Activated T-cell treated with anti-CD3 and anti-CD28 coated beads, Interleukin-2, amount 50 U/mL, for 72 hours (primary cell): ENCODE measurements around the gene BORCS8. TPM values are rescaled to one million over a fixed set of nuclear protein-coding genes. Genes with fewer than 3 reads are reported as not detected.
A peak's percentile ranks its signal among the peaks of the same experiment; 100 is the strongest.
"Not testable (repeated sequence)": the region's sequence is repeated elsewhere in the genome, so short reads cannot be mapped to it uniquely, and the experiment has no call there.

Source experiments
- ATAC-seq, 2 donors: fragments of 150-1000 bp; cut with Tn5 transposase; replicated peaks in 1 of 2; 2 replicates each; pipeline ENCODE4 v1.10.0; 2021; ENCODE audit warnings: moderate library complexity in 2 of 2, mild to moderate bottlenecking in 1 of 2
- DNase-seq, 2 donors: peaks; one replicate each; pipeline ENCODE4 v3.0.0; 2021 to 2022; ENCODE audit warnings: mixed read lengths in 1 of 2
- H3K27ac Mint-ChIP-seq: one replicate; pipeline ENCODE4 v1.8.0; 2022; ENCODE audit warnings: mild to moderate bottlenecking, moderate library complexity, mixed read lengths
- H3K27me3 Mint-ChIP-seq: one replicate; pipeline ENCODE4 v1.8.0; 2022; ENCODE audit warnings: low read depth, mixed read lengths
- H3K36me3 Mint-ChIP-seq, 2 donors: one replicate each; pipeline ENCODE4 v1.8.0; 2022; ENCODE audit warnings: mixed read lengths in 2 of 2, mild to moderate bottlenecking in 1 of 2; ENCODE audit not compliant: insufficient read depth in 2 of 2
- H3K4me1 Mint-ChIP-seq: one replicate; pipeline ENCODE4 v1.8.0; 2022; ENCODE audit warnings: low read depth, mixed read lengths
- H3K4me3 Mint-ChIP-seq, 2 donors: one replicate each; pipeline ENCODE4 v1.8.0; 2022; ENCODE audit warnings: mild to moderate bottlenecking in 2 of 2, mixed read lengths in 2 of 2, moderate library complexity in 2 of 2
- H3K9me3 Mint-ChIP-seq, 2 donors: one replicate each; pipeline ENCODE4 v1.8.0; 2022; ENCODE audit warnings: mixed read lengths in 2 of 2
- total RNA-seq, 2 donors: library from RNA; stranded (reverse); gene quantifications; one replicate each; pipeline ENCODE4 v1.2.3, GENCODE V29; 2022

Gene BORCS8
- total RNA-seq, 2 donors from 2014 or later, result 10.7 to 16.2 TPM

- no peaks in the 10 kb centered on the region for H3K27me3 Mint-ChIP-seq
- H3K9me3 Mint-ChIP-seq, result no peaks in the 10 kb centered on the region
- peak overlapping the region; percentile 93 to 96 for H3K4me3 Mint-ChIP-seq
- ATAC-seq, result no peak
- H3K4me1 Mint-ChIP-seq, result peaks cover 51% of the 10 kb centered on the region
- no peak for DNase-seq
- peak overlapping the region; percentile 99 for H3K27ac Mint-ChIP-seq
- H3K36me3 Mint-ChIP-seq, result peaks cover 0 to 7% of the 10 kb centered on the region in 2 donors
These were observed 1.0 kb upstream of the BORCS8 start for GRCh38 chr19:19192910-19193423.

- peaks cover 55% of the 10 kb centered on the region for H3K4me1 Mint-ChIP-seq
- H3K4me3 Mint-ChIP-seq, result peak overlapping the region; percentile 93 to 96
- ATAC-seq (no peak), DNase-seq (no peak)
- peak overlapping the region; percentile 99 for H3K27ac Mint-ChIP-seq
- peaks cover 1 to 11% of the 10 kb centered on the region in 2 donors for H3K36me3 Mint-ChIP-seq
- peaks cover under 1 to 2% of the 10 kb centered on the region in 2 donors for H3K9me3 Mint-ChIP-seq
- no peaks in the 10 kb centered on the region for H3K27me3 Mint-ChIP-seq
These were observed 229 bp downstream of the BORCS8 start for GRCh38 chr19:19191768-19192077.

GRCh38 chr19:19186742-19187141, 5.2 kb downstream of the BORCS8 start:
- Mint-ChIP-seq H3K9me3 (peaks cover 4 to 8% of the 10 kb centered on the region in 2 donors), H3K36me3 (peaks cover 9 to 19% of the 10 kb centered on the region in 2 donors), H3K4me1 (peaks cover 40% of the 10 kb centered on the region), H3K4me3 (no peak overlapping the region), H3K27me3 (no peaks in the 10 kb centered on the region), H3K27ac (no peak overlapping the region)
- ATAC-seq (no peak), DNase-seq (no peak)

GRCh38 chr19:19185853-19186740, 5.9 kb downstream of the BORCS8 start:
- no peak overlapping the region for H3K4me3 Mint-ChIP-seq
- H3K27ac Mint-ChIP-seq, result no peak overlapping the region
- H3K4me1 Mint-ChIP-seq, result peaks cover 34% of the 10 kb centered on the region
- H3K27me3 Mint-ChIP-seq, result no peaks in the 10 kb centered on the region
- DNase-seq, result peak; percentile 48 to 65
- H3K9me3 Mint-ChIP-seq, result peaks cover 4 to 8% of the 10 kb centered on the region in 2 donors
- ATAC-seq, result peak; percentile 64 to 78
- H3K36me3 Mint-ChIP-seq, result peaks cover 9 to 20% of the 10 kb centered on the region in 2 donors

- DNase-seq (no peak), ATAC-seq (no peak)
- no peak overlapping the region for H3K4me3 Mint-ChIP-seq
- peaks cover 1 to 4% of the 10 kb centered on the region in 2 donors for H3K9me3 Mint-ChIP-seq
- H3K27ac Mint-ChIP-seq, result no peak overlapping the region
- no peaks in the 10 kb centered on the region for H3K27me3 Mint-ChIP-seq
- H3K36me3 Mint-ChIP-seq, result peaks cover 6 to 25% of the 10 kb centered on the region in 2 donors
- peaks cover 7% of the 10 kb centered on the region for H3K4me1 Mint-ChIP-seq
These were observed 10.4 kb downstream of the BORCS8 start for GRCh38 chr19:19181488-19181998.

- Mint-ChIP-seq H3K4me1 (peaks cover 6% of the 10 kb centered on the region), H3K27me3 (no peaks in the 10 kb centered on the region), H3K36me3 (peaks cover 1 to 19% of the 10 kb centered on the region in 2 donors), H3K9me3 (no peaks in the 10 kb centered on the region), H3K4me3 (no peak overlapping the region), H3K27ac (no peak overlapping the region)
- ATAC-seq (no peak), DNase-seq (no peak)
These were observed 12.2 kb downstream of the BORCS8 start for GRCh38 chr19:19179548-19180441.

- no peaks in the 10 kb centered on the region for H3K9me3 Mint-ChIP-seq
- no peaks in the 10 kb centered on the region for H3K27me3 Mint-ChIP-seq
- H3K4me3 Mint-ChIP-seq, result no peak overlapping the region
- DNase-seq (no peak), ATAC-seq (no peak)
- peaks cover 6% of the 10 kb centered on the region for H3K4me1 Mint-ChIP-seq
- H3K27ac Mint-ChIP-seq, result no peak overlapping the region
- H3K36me3 Mint-ChIP-seq, result peaks cover 0 to 15% of the 10 kb centered on the region in 2 donors
These were observed 15.0 kb downstream of the BORCS8 start for GRCh38 chr19:19176950-19177349.

- not testable (repeated sequence) for ATAC-seq, H3K27ac Mint-ChIP-seq, H3K36me3 Mint-ChIP-seq, H3K9me3 Mint-ChIP-seq, H3K4me3 Mint-ChIP-seq, DNase-seq, H3K27me3 Mint-ChIP-seq
- H3K4me1 Mint-ChIP-seq, result peaks cover 19% of the 10 kb centered on the region
These were observed 18.7 kb downstream of the BORCS8 start for GRCh38 chr19:19173243-19173642.

- H3K4me3 Mint-ChIP-seq, result no peak overlapping the region
- DNase-seq (no peak), ATAC-seq (no peak)
- no peaks in the 10 kb centered on the region for H3K27me3 Mint-ChIP-seq
- no peaks in the 10 kb centered on the region for H3K9me3 Mint-ChIP-seq
- peaks cover 19% of the 10 kb centered on the region for H3K4me1 Mint-ChIP-seq
- no peaks in the 10 kb centered on the region for H3K36me3 Mint-ChIP-seq
- no peak overlapping the region for H3K27ac Mint-ChIP-seq
These were observed 20.0 kb downstream of the BORCS8 start for GRCh38 chr19:19171821-19172532.

- ATAC-seq, result no peak
- peaks cover 17% of the 10 kb centered on the region for H3K4me1 Mint-ChIP-seq
- H3K27me3 Mint-ChIP-seq, result no peaks in the 10 kb centered on the region
- H3K4me3 Mint-ChIP-seq, result peak overlapping the region in 1 of 2 donors; percentile 64
- no peak overlapping the region for H3K27ac Mint-ChIP-seq
- DNase-seq, result no peak
- H3K36me3 Mint-ChIP-seq, result no peaks in the 10 kb centered on the region
- no peaks in the 10 kb centered on the region for H3K9me3 Mint-ChIP-seq
These were observed 20.9 kb downstream of the BORCS8 start for GRCh38 chr19:19170873-19171672.

GRCh38 chr19:19170053-19170872, 21.7 kb downstream of the BORCS8 start, which contains the start of gene MEF2B:
TSS of gene MEF2B (minus strand) at chr19:19170263. CDS start at chr19:19150735, 19,528 bp downstream.
- no peak within 1 kb of the TSS for H3K27ac Mint-ChIP-seq
- H3K4me3 Mint-ChIP-seq, result peak within 1 kb of the TSS; percentile 57 to 64

More at GRCh38 chr19:19170053-19170872, 21.7 kb downstream of the BORCS8 start, which contains the start of gene MEF2B:
- Mint-ChIP-seq H3K4me1 (peaks cover 13% of the 10 kb centered on the region), H3K9me3 (no peaks in the 10 kb centered on the region), H3K36me3 (no peaks in the 10 kb centered on the region), H3K27me3 (no peaks in the 10 kb centered on the region)
- ATAC-seq (peak; percentile 95 to 97), DNase-seq (peak; percentile 83 to 86)
